Endothelial cell of umbilical vein (primary cell): ENCODE measurements around the gene LMTK3. TPM values are rescaled to one million over a fixed set of nuclear protein-coding genes. Genes with fewer than 3 reads are reported as not detected.

Source experiments
- BruUV-seq: library from RNA; stranded (reverse); fragments of 400-500 nt; replicated peaks from 2 replicates; lab custom pipeline; 2021; lab: Mats Ljungman, UMichigan
- CTCF ChIA-PET: fragments of 300-600, 350-600 bp; sonication (Branson Sonifier 250); formaldehyde crosslinking; loops from one replicate; lab custom pipeline; 2021; ENCODE audit warnings: antibody characterized with exemption, inconsistent platforms; lab: Charles Lee
- POLR2A ChIA-PET: fragments of 300-600, 350-600 bp; sonication (Branson Sonifier 250); formaldehyde crosslinking; loops from one replicate; lab custom pipeline; 2021; ENCODE audit warnings: antibody characterized with exemption, inconsistent platforms; lab: Charles Lee
- DNase-seq: peaks from one replicate; pipeline ENCODE4 v3.0.0-alpha.2; 2011; ENCODE audit warnings: low read depth, low spot score
- FAIRE-seq: peaks from 2 replicates; lab custom pipeline; 2011; peaks lifted over from hg19 to GRCh38; lab: Jason Lieb, UNC
- H2AFZ ChIP-seq: 2 replicates; pipeline ENCODE4 v1.6.0; 2012; ENCODE audit warnings: low read depth, low read length, control low read depth, inconsistent platforms
- H3K27ac ChIP-seq: 2 replicates; pipeline ENCODE4 v1.5.1; 2011; ENCODE audit warnings: low read depth, mild to moderate bottlenecking, control low read depth, low read length, moderate library complexity; ENCODE audit not compliant: insufficient read depth
- H3K27me3 ChIP-seq, 2 experiments: 2 replicates each; pipeline versions ENCODE4 v1.6.0 to v1.6.1; 2011; ENCODE audit warnings: low read length in 2 of 2, mixed read lengths in 1 of 2; ENCODE audit not compliant: control insufficient read depth in 2 of 2, insufficient read depth in 2 of 2
- H3K36me3 ChIP-seq, 2 experiments: 2 replicates in 1 of 2; 3 replicates in 1 of 2; pipeline ENCODE4 v1.5.1; 2011; ENCODE audit warnings: low read length in 2 of 2, mild to moderate bottlenecking in 1 of 2, moderate library complexity in 1 of 2; ENCODE audit not compliant: control insufficient read depth in 2 of 2, insufficient read depth in 2 of 2; ENCODE audit errors: extremely low read depth in 1 of 2
- H3K4me1 ChIP-seq: 3 replicates; pipeline ENCODE4 v1.5.1; 2011; ENCODE audit warnings: mild to moderate bottlenecking, low read length; ENCODE audit not compliant: control insufficient read depth, insufficient read depth; ENCODE audit errors: extremely low read depth
- H3K4me2 ChIP-seq: 2 replicates; pipeline ENCODE4 v1.6.1; 2011; ENCODE audit warnings: low read length, control low read depth, mixed read lengths; ENCODE audit not compliant: insufficient read depth
- H3K4me3 ChIP-seq, 3 experiments: fragments of 200-600 bp in 1 of 3; sonication (generic), shearing (Covaris generic) in 1 of 3; replicated peaks in 1 of 3; 2 replicates each; pipeline ENCODE4 v1.5.1; 2011 to 2016; ENCODE audit warnings: control low read depth in 3 of 3, low read length in 3 of 3, mild to moderate bottlenecking in 2 of 3, inconsistent platforms in 1 of 3, low read depth in 1 of 3, moderate library complexity in 1 of 3; ENCODE audit not compliant: insufficient read depth in 1 of 3
- H3K79me2 ChIP-seq: 2 replicates; pipeline ENCODE4 v1.6.0; 2012; ENCODE audit warnings: low read length, inconsistent platforms; ENCODE audit not compliant: control insufficient read depth, insufficient read depth
- H3K9ac ChIP-seq: replicated peaks from 2 replicates; pipeline ENCODE3; 2011; ENCODE audit warnings: low read length, control low read depth; ENCODE audit not compliant: insufficient read depth; ENCODE audit errors: extremely low read depth
- H3K9me1 ChIP-seq: replicated peaks from 3 replicates; pipeline ENCODE4 v1.6.0; 2011; ENCODE audit warnings: mild to moderate bottlenecking, low read length; ENCODE audit not compliant: control insufficient read depth, insufficient read depth; ENCODE audit errors: extremely low read depth
- H3K9me3 ChIP-seq: replicated peaks from 2 replicates; pipeline ENCODE4 v1.5.1; 2012; ENCODE audit warnings: low read length, inconsistent platforms; ENCODE audit not compliant: control insufficient read depth, insufficient read depth
- H4K20me1 ChIP-seq: replicated peaks from 2 replicates; pipeline ENCODE3; 2011; ENCODE audit warnings: mild to moderate bottlenecking, low read length; ENCODE audit not compliant: control insufficient read depth, insufficient read depth; ENCODE audit errors: extremely low read depth
- CTCF ChIP-seq, 2 donors: IDR thresholded peaks; 1 replicate in 1 of 2; 2 replicates in 1 of 2; pipeline ENCODE4 v1.5.1; 2011; ENCODE audit warnings: low read length in 2 of 2, mild to moderate bottlenecking in 2 of 2, moderate library complexity in 2 of 2, control low read depth in 1 of 2, inconsistent platforms in 1 of 2, low read depth in 1 of 2; ENCODE audit not compliant: insufficient read depth in 1 of 2; ENCODE audit errors: extremely low read depth in 1 of 2
- EZH2 ChIP-seq: IDR thresholded peaks from 2 replicates; pipeline ENCODE4 v1.6.1; 2012; ENCODE audit warnings: borderline replicate concordance, low read depth, mild to moderate bottlenecking, moderate library complexity, low read length, inconsistent platforms; ENCODE audit not compliant: severe bottlenecking
- FOS ChIP-seq: IDR thresholded peaks from 2 replicates; pipeline ENCODE4 v1.6.1; 2011; ENCODE audit warnings: mild to moderate bottlenecking, low read length, moderate library complexity, borderline replicate concordance; ENCODE audit not compliant: insufficient read depth
- GATA2 ChIP-seq: IDR thresholded peaks from 2 replicates; pipeline ENCODE4 v1.7.0; 2011; ENCODE audit warnings: low read depth, mild to moderate bottlenecking, moderate library complexity, mixed read lengths, low read length; ENCODE audit not compliant: insufficient read length, insufficient read depth
- JUN ChIP-seq: IDR thresholded peaks from 2 replicates; pipeline ENCODE4 v1.6.1; 2011; ENCODE audit warnings: borderline replicate concordance, low read depth; ENCODE audit not compliant: insufficient read length, insufficient read depth
- MAX ChIP-seq: IDR thresholded peaks from 2 replicates; pipeline ENCODE4 v1.6.1; 2011; ENCODE audit not compliant: insufficient read depth, insufficient read length
- MYC ChIP-seq: IDR thresholded peaks from one replicate; pipeline ENCODE4 v1.6.1; 2011; ENCODE audit warnings: mild to moderate bottlenecking, low read depth, low read length
- POLR2A ChIP-seq: IDR thresholded peaks from 2 replicates; pipeline ENCODE4 v1.6.1; 2012; ENCODE audit warnings: low read depth, mild to moderate bottlenecking, control low read depth, low read length
- POLR2AphosphoS5 ChIP-seq: IDR thresholded peaks from 2 replicates; pipeline ENCODE4 v1.6.1; 2012; ENCODE audit warnings: low read depth, mild to moderate bottlenecking, control low read depth, low read length, moderate library complexity; ENCODE audit not compliant: insufficient read depth
- dilution Hi-C: fragments of 300-500 bp; cut with MboI; formaldehyde crosslinking; loops from one replicate; pipeline ENCODE4 v1.15.0; 2019; ENCODE audit warnings: low sequenced_read_pairs; ENCODE audit not compliant: extremely low pct_ligation_motif_present
- intact Hi-C: fragments of 100-400 bp; cut with micrococcal nuclease; formaldehyde crosslinking; loops from one replicate; pipeline ENCODE4 v1.10.0; 2022
- polyA plus RNA-seq, 4 experiments: library from polyadenylated mRNA; depleted of rRNA in 3 of 4; stranded (reverse) in 3 of 4; unstranded in 1 of 4; fragments of >200 nt; gene quantifications; 2 replicates each; pipeline versions ENCODE4 v1.2.1 to v1.2.3, GENCODE V29; 2011 to 2012; ENCODE audit warnings: missing spikeins in 1 of 4
- total RNA-seq: library from RNA; stranded (reverse); gene quantifications from 2 replicates; pipeline ENCODE4 v1.2.3, GENCODE V29; 2021

Gene LMTK3
- total and polyA plus RNA-seq, 2 donors (not counting 3 experiments of a cell fraction or from before 2014, with no cell fraction given), result 0.11 to 0.14 TPM

- TF ChIP-seq EZH2, result no peak
- TF ChIP-seq GATA2, result no peak
- no peak for TF ChIP-seq FOS
- TF ChIP-seq JUN, result no peak
- TF ChIP-seq POLR2AphosphoS5, result no peak
- TF ChIP-seq MYC, result no peak
- TF ChIP-seq CTCF (IDR thresholded peaks at IDR 0.05; ENCODE audit: extremely low read depth in 1 of 2, insufficient read depth in 1 of 2, low read depth in 1 of 2, low read length in 2 of 2), result no peak
- TF ChIP-seq MAX, result no peak
- no peak for TF ChIP-seq POLR2A
- no peaks in the 10 kb centered on the region for H3K27me3 ChIP-seq
- H3K36me3 ChIP-seq, result no peaks in the 10 kb centered on the region
- no peaks in the 10 kb centered on the region for H3K4me1 ChIP-seq
- H3K4me2 ChIP-seq, result no peak overlapping the region
- H4K20me1 ChIP-seq, result no peaks in the 10 kb centered on the region
- no TSS peak for BruUV-seq
- no peak overlapping the region for H3K9ac ChIP-seq
- intact Hi-C loops (no loop called here), dilution Hi-C loops (no loop called here)
- H3K4me3 ChIP-seq, result no peak overlapping the region
- FAIRE-seq, result no peak
- no peak for DNase-seq
- no peak overlapping the region for H2AFZ ChIP-seq
- no peaks in the 10 kb centered on the region for H3K9me1 ChIP-seq
- ChIA-PET POLR2A (no interaction called here), CTCF (interaction anchor here (1.0 to 1.2 kb wide), 3 partner anchors 17 to 122 kb away, joined by 3 to 5 read pairs (median 3); no protein-coding TSS in a partner anchor)
- H3K79me2 ChIP-seq, result no peaks in the 10 kb centered on the region
- no peak overlapping the region for H3K27ac ChIP-seq
- no peaks in the 10 kb centered on the region for H3K9me3 ChIP-seq
Measured at GRCh38 chr19:48461982-48462655, 49.5 kb downstream of the LMTK3 start.
